B cell (primary cell): ENCODE measurements around the gene BCAP29.
"Not testable (repeated sequence)": the region's sequence is repeated elsewhere in the genome, so short reads cannot be mapped to it uniquely, and the experiment has no call there.

ENCODE experiments used
- EZH2 ChIP-seq: IDR thresholded peaks from 2 replicates; pipeline ENCODE4 v1.6.1; 2012; ENCODE audit warnings: borderline replicate concordance, low read depth, mild to moderate bottlenecking, moderate library complexity, low read length; ENCODE audit not compliant: insufficient read depth, poor library complexity, severe bottlenecking
- TF ChIP-seq, protein P1 (sequence below): fragments of 200-600 bp; IDR thresholded peaks from one replicate; pipeline ENCODE4 v1.8.0; 2022; ENCODE audit warnings: antibody characterized with exemption, mild to moderate bottlenecking

DNA sequence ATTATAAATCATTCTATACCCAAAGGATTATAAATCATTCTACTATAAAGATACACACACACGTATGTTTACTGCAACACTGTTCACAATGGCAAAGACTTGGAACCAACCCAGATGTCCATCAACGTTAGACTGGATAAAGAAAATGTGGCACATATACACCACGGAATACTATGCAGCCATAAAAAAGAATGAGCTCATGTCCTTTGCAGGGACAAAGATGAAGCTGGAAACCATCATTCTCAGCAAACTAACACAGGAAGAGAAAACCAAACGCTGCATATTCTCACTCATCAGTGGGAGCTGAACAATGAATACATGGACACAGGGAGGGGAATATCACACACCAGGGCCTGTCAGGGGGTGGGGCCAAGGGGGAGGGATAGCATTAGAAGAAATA, 42.8 kb upstream of the BCAP29 start:
- TF ChIP-seq, protein P1, sequence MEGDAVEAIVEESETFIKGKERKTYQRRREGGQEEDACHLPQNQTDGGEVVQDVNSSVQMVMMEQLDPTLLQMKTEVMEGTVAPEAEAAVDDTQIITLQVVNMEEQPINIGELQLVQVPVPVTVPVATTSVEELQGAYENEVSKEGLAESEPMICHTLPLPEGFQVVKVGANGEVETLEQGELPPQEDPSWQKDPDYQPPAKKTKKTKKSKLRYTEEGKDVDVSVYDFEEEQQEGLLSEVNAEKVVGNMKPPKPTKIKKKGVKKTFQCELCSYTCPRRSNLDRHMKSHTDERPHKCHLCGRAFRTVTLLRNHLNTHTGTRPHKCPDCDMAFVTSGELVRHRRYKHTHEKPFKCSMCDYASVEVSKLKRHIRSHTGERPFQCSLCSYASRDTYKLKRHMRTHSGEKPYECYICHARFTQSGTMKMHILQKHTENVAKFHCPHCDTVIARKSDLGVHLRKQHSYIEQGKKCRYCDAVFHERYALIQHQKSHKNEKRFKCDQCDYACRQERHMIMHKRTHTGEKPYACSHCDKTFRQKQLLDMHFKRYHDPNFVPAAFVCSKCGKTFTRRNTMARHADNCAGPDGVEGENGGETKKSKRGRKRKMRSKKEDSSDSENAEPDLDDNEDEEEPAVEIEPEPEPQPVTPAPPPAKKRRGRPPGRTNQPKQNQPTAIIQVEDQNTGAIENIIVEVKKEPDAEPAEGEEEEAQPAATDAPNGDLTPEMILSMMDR, result not testable (repeated sequence)
- not testable (repeated sequence) for TF ChIP-seq EZH2
